GM21717 (cell line): ENCODE results near the gene SIRT5.

Experiments
- ATAC-seq: cut with Tn5 transposase; IDR thresholded peaks from one replicate; pipeline ENCODE4 v1.9.1; 2021; ENCODE audit warnings: mild to moderate bottlenecking, moderate library complexity; ENCODE audit not compliant: unreplicated experiment

SIRT5 gene

GRCh38 chr6:13586603-13587542, 12.5 kb downstream of the SIRT5 start:
- no peak for ATAC-seq

GRCh38 chr6:13589801-13590200, 15.4 kb downstream of the SIRT5 start:
- no peak for ATAC-seq

- ATAC-seq, result no peak
These were observed 16.3 kb downstream of the SIRT5 start for GRCh38 chr6:13590574-13591153.

- no peak for ATAC-seq
These were observed 17.0 kb downstream of the SIRT5 start for GRCh38 chr6:13591205-13591921.

GRCh38 chr6:13593103-13593502, 18.7 kb downstream of the SIRT5 start:
- ATAC-seq, result no peak

GRCh38 chr6:13593720-13594119, 19.3 kb downstream of the SIRT5 start:
- no peak for ATAC-seq

- ATAC-seq, result no peak
These were observed 22.7 kb downstream of the SIRT5 start for GRCh38 chr6:13597073-13597472.

GRCh38 chr6:13600036-13600435, 25.6 kb downstream of the SIRT5 start:
- ATAC-seq, result no peak

- no peak for ATAC-seq
These were observed 29.7 kb downstream of the SIRT5 start for GRCh38 chr6:13604135-13604534.

- ATAC-seq, result no peak
These were observed 30.4 kb downstream of the SIRT5 start for GRCh38 chr6:13604546-13605416.

GRCh38 chr6:13605634-13606033, 31.2 kb downstream of the SIRT5 start:
- ATAC-seq, result no peak

GRCh38 chr6:13611715-13612114, 37.3 kb downstream of the SIRT5 start:
- no peak for ATAC-seq

- no peak for ATAC-seq
These were observed 38.7 kb downstream of the SIRT5 start for GRCh38 chr6:13613029-13613594.

- ATAC-seq, result peak; percentile 21
These were observed 39.9 kb downstream of the SIRT5 start for GRCh38 chr6:13614126-13614925.

- peak; percentile 86 for ATAC-seq
These were observed 40.8 kb downstream of the SIRT5 start, which contains the start of gene NOL7 for GRCh38 chr6:13614926-13615791. Gene NOL7, plus strand, starts transcription at chr6:13615335. Its CDS starts 24 bp downstream, at chr6:13615359.

- ATAC-seq, result peak; percentile 26
These were observed 41.4 kb downstream of the SIRT5 start for GRCh38 chr6:13615792-13616120.

GRCh38 chr6:13617066-13617465, 42.7 kb downstream of the SIRT5 start:
- ATAC-seq, result no peak

- no peak for ATAC-seq
These were observed 50.5 kb downstream of the SIRT5 start for GRCh38 chr6:13624871-13625288.
